IMR-90 (cell line): ENCODE results near the gene PRAMEF9. TPM values are rescaled to one million over a fixed set of nuclear protein-coding genes. Genes with fewer than 3 reads are reported as not detected.
"Not testable (repeated sequence)": the region's sequence is repeated elsewhere in the genome, so short reads cannot be mapped to it uniquely, and the experiment has no call there.

Experiments used
- ATAC-seq: fragments of 200-7000 bp; cut with Tn5 transposase; 2 replicates; pipeline ENCODE4 v1.9.1; 2020; ENCODE audit warnings: low read depth, mild to moderate bottlenecking, moderate library complexity
- BruUV-seq: library from RNA; stranded (reverse); fragments of 400-500 nt; replicated peaks from 2 replicates; lab custom pipeline; 2021; lab: Mats Ljungman, UMichigan
- CTCF ChIA-PET: fragments of 300-600 bp; formaldehyde crosslinking; extraction: SDS; loops from one replicate; lab custom pipeline; 2021; ENCODE audit warnings: antibody characterized with exemption; lab: Yijun Ruan, JAX
- POLR2A ChIA-PET: fragments of 300-600 bp; sonication (Branson Sonifier 250); formaldehyde crosslinking; loops from one replicate; lab custom pipeline; 2022; ENCODE audit warnings: antibody characterized with exemption; ENCODE audit not compliant: unreplicated experiment; lab: Charles Lee
- DNase-seq: peaks from one replicate; pipeline ENCODE4 v3.0.0; 2013
- H2AFZ ChIP-seq: replicated peaks from 2 replicates; pipeline ENCODE3; 2013; ENCODE audit warnings: low read length, mild to moderate bottlenecking; ENCODE audit not compliant: poor library complexity
- H2AK5ac ChIP-seq: 2 replicates; pipeline ENCODE4 v1.6.1; 2013; ENCODE audit warnings: low read depth, low read length, inconsistent platforms
- H2AK9ac ChIP-seq: replicated peaks from 2 replicates; pipeline ENCODE3; 2013; ENCODE audit warnings: mild to moderate bottlenecking, low read depth, low read length, moderate library complexity; ENCODE audit not compliant: poor library complexity
- H2BK120ac ChIP-seq: 2 replicates; pipeline ENCODE4 v1.6.1; 2013; ENCODE audit warnings: low read depth, low read length, inconsistent platforms
- H2BK15ac ChIP-seq: 3 replicates; pipeline ENCODE4 v1.6.1; 2013; ENCODE audit warnings: low read depth, low read length, inconsistent platforms
- H2BK20ac ChIP-seq: 2 replicates; pipeline ENCODE4 v1.6.1; 2013; ENCODE audit warnings: low read depth, mild to moderate bottlenecking, inconsistent platforms, low read length, moderate library complexity
- H2BK5ac ChIP-seq: 2 replicates; pipeline ENCODE4 v1.6.1; 2013; ENCODE audit warnings: mild to moderate bottlenecking, low read depth, low read length, inconsistent platforms; ENCODE audit not compliant: poor library complexity, severe bottlenecking
- H3K14ac ChIP-seq: replicated peaks from 2 replicates; pipeline ENCODE4 v1.6.1; 2013; ENCODE audit warnings: low read depth, low read length, inconsistent platforms
- H3K18ac ChIP-seq: 2 replicates; pipeline ENCODE4 v1.6.1; 2013; ENCODE audit warnings: low read depth, low read length, control low read depth
- H3K23ac ChIP-seq: 2 replicates; pipeline ENCODE4 v1.6.1; 2013; ENCODE audit warnings: low read depth, low read length, inconsistent platforms
- H3K27ac ChIP-seq: 2 replicates; pipeline ENCODE4 v1.5.1; 2013; ENCODE audit warnings: mild to moderate bottlenecking, control low read depth, low read length; ENCODE audit not compliant: insufficient read depth
- H3K27me3 ChIP-seq: 2 replicates; pipeline ENCODE4 v1.6.1; 2013; ENCODE audit warnings: low read length; ENCODE audit not compliant: control insufficient read depth, insufficient read depth
- H3K36me3 ChIP-seq: 2 replicates; pipeline ENCODE4 v1.6.1; 2013; ENCODE audit warnings: low read length, mixed read lengths; ENCODE audit not compliant: control insufficient read depth, insufficient read depth
- H3K4ac ChIP-seq: 2 replicates; pipeline ENCODE4 v1.6.1; 2013; ENCODE audit warnings: low read depth, low read length, inconsistent platforms
- H3K4me1 ChIP-seq: 2 replicates; pipeline ENCODE4 v1.6.1; 2013; ENCODE audit warnings: low read length, mixed read lengths; ENCODE audit not compliant: control insufficient read depth, insufficient read depth
- H3K4me2 ChIP-seq: 2 replicates; pipeline ENCODE4 v1.6.1; 2013; ENCODE audit warnings: low read depth, mild to moderate bottlenecking, control low read depth, low read length, moderate library complexity
- H3K4me3 ChIP-seq: 2 replicates; pipeline ENCODE4 v1.5.1; 2013; ENCODE audit warnings: low read depth, mild to moderate bottlenecking, control low read depth, low read length, moderate library complexity; ENCODE audit not compliant: insufficient read depth
- H3K56ac ChIP-seq: 2 replicates; pipeline ENCODE4 v1.6.1; 2013; ENCODE audit warnings: low read length, inconsistent platforms; ENCODE audit not compliant: insufficient read depth; ENCODE audit errors: extremely low read depth
- H3K79me1 ChIP-seq, 2 experiments: 2 replicates each; pipeline ENCODE4 v1.6.1; 2013; ENCODE audit warnings: low read length in 2 of 2, inconsistent platforms in 1 of 2, low read depth in 1 of 2
- H3K9ac ChIP-seq: 2 replicates; pipeline ENCODE4 v1.6.1; 2013; ENCODE audit warnings: low read depth, low read length, control low read depth
- H3K9me1 ChIP-seq: 2 replicates; pipeline ENCODE4 v1.6.1; 2013; ENCODE audit warnings: low read length, inconsistent platforms; ENCODE audit not compliant: insufficient read depth
- H3K9me3 ChIP-seq: 2 replicates; pipeline ENCODE4 v1.6.1; 2013; ENCODE audit warnings: low read length; ENCODE audit not compliant: control insufficient read depth, insufficient read depth
- H4K20me1 ChIP-seq: 2 replicates; pipeline ENCODE4 v1.6.1; 2013; ENCODE audit warnings: low read length, inconsistent platforms; ENCODE audit not compliant: insufficient read depth
- H4K5ac ChIP-seq: 2 replicates; pipeline ENCODE4 v1.6.1; 2013; ENCODE audit warnings: mild to moderate bottlenecking, low read depth, low read length, control low read depth
- H4K8ac ChIP-seq, 2 experiments: 2 replicates each; pipeline ENCODE4 v1.6.1; 2013; ENCODE audit warnings: low read depth in 2 of 2, low read length in 2 of 2, control low read depth in 1 of 2, inconsistent platforms in 1 of 2
- H4K91ac ChIP-seq: 2 replicates; pipeline ENCODE4 v1.6.1; 2013; ENCODE audit warnings: low read depth, low read length, inconsistent platforms; ENCODE audit not compliant: insufficient read depth
- WGBS, 2 experiments: methylation state at CpG; one replicate each; pipeline versions ENCODE4 v1.1.5 to v1.1.7; 2013; ENCODE audit warnings: missing lambda C conversion rate in 2 of 2; ENCODE audit not compliant: insufficient read length in 1 of 2; ENCODE audit errors: extremely low coverage in 2 of 2; 5-methylcytosine and 5-hydroxymethylcytosine counted together
- dilution Hi-C: fragments of 300-500 bp; cut with HindIII; formaldehyde crosslinking; loops from one replicate; pipeline ENCODE4 v1.14.3; 2018; ENCODE audit warnings: low sequenced_read_pairs; ENCODE audit not compliant: unreplicated experiment
- in situ Hi-C: fragments of 300-500 bp; cut with MboI; formaldehyde crosslinking; loops from 3 replicates; pipeline ENCODE4 v1.14.3; 2019; ENCODE audit warnings: low sequenced_read_pairs, inconsistent platforms, mixed read lengths
- intact Hi-C: fragments of 100-400 bp; cut with micrococcal nuclease; formaldehyde crosslinking; loops from 2 replicates; pipeline ENCODE4 v1.10.0; 2022
- polyA plus RNA-seq, 3 experiments: library from polyadenylated mRNA; depleted of rRNA; stranded (reverse); fragments of >200 nt; gene quantifications; 2 replicates each; pipeline ENCODE4 v1.2.3, GENCODE V29; 2012; ENCODE audit warnings: low replicate concordance in 1 of 3
- total RNA-seq: library from RNA; depleted of rRNA; stranded (reverse); fragments of >200 nt; gene quantifications from 2 replicates; pipeline ENCODE4 v1.2.3, GENCODE V29; 2012

PRAMEF9 gene
- total and polyA plus RNA-seq, 2 of the 4 experiments (the other 2 are of a cell fraction): not detected

DNA sequence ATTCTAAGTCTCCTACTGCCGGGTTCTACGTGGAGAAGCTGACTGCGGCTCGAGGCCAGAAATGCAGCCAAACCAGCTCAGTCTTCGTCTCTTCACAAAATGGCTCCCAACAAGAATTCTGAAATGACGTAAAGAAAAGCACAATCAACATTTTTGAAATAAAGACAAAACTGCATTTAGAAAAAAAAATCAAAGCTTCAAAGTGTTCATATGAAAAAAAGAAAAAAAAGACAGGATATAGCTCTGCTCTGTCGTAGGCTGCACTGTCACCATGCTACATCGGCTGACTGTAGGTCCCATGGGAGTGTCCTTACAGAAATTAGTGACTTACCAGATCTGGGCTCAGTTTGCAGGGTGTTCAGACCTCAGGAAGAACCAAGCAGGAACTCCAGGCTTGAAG, 6.1 kb upstream of the PRAMEF9 start, which contains the start of gene HNRNPCL4:
TSS of gene HNRNPCL4 (minus strand) at position 101 of the 400 bp plus-strand sequence. CDS start 164 bp downstream, outside the sequence.
- intact Hi-C loops, H3K4me2 ChIP-seq, H2AFZ ChIP-seq, dilution Hi-C loops, H2BK15ac ChIP-seq, H2BK5ac ChIP-seq, H3K56ac ChIP-seq, BruUV-seq, H3K27me3 ChIP-seq, H2BK120ac ChIP-seq, H3K9me3 ChIP-seq, H3K4me1 ChIP-seq, H3K4ac ChIP-seq, H4K20me1 ChIP-seq, H3K4me3 ChIP-seq, DNase-seq, POLR2A ChIA-PET, in situ Hi-C loops, ATAC-seq, H4K8ac ChIP-seq, H2BK20ac ChIP-seq, H3K23ac ChIP-seq, H3K14ac ChIP-seq, H2AK5ac ChIP-seq, H4K5ac ChIP-seq, H4K91ac ChIP-seq, H3K9ac ChIP-seq, CTCF ChIA-PET, H3K18ac ChIP-seq, H3K9me1 ChIP-seq, H3K27ac ChIP-seq, H3K36me3 ChIP-seq, H2AK9ac ChIP-seq, H3K79me1 ChIP-seq: not testable (repeated sequence)
- no CpG with 5 or more reads among the region's 8 CpGs for WGBS, 2 experiments

DNA sequence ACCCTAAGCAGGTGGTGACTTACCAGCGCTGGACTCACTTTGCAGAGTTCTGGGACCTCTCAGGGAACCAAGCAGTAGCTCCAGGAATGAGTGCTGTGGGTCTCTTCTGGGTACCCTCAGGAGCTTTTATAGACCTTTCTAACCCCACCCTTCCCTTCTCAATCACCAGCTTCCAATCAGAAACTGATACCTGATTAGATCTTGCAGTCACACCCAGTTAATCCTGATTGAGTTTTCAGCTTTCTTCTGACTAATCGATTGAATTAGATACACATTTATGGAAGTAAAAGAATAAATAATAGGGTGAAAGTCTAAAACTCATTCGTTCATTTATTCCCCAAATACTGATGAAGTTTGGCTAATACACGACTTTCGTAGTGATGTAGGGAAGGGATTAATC, 29.7 kb downstream of the PRAMEF9 start, which contains the start of gene PRAMEF13:
TSS of gene PRAMEF13 (minus strand) at position 101 of the 400 bp plus-strand sequence. CDS start 1,820 bp downstream, outside the sequence.
- H3K23ac ChIP-seq, H3K18ac ChIP-seq, in situ Hi-C loops, H3K9me1 ChIP-seq, H2AK9ac ChIP-seq, H3K4ac ChIP-seq, H3K4me2 ChIP-seq, DNase-seq, H3K9me3 ChIP-seq, H2BK120ac ChIP-seq, H2BK15ac ChIP-seq, H3K4me1 ChIP-seq, H3K27ac ChIP-seq, H4K8ac ChIP-seq, dilution Hi-C loops, H3K36me3 ChIP-seq, CTCF ChIA-PET, H2AFZ ChIP-seq, H3K9ac ChIP-seq, intact Hi-C loops, H3K4me3 ChIP-seq, BruUV-seq, H2BK5ac ChIP-seq, H2AK5ac ChIP-seq, H4K20me1 ChIP-seq, POLR2A ChIA-PET, H4K5ac ChIP-seq, H3K56ac ChIP-seq, ATAC-seq, H4K91ac ChIP-seq, H3K14ac ChIP-seq, H3K27me3 ChIP-seq, H3K79me1 ChIP-seq, H2BK20ac ChIP-seq: not testable (repeated sequence)
- no CpG with 5 or more reads among the region's 5 CpGs for WGBS, 2 experiments
